GM19099 (cell line): Measurements from ENCODE around the gene BNC2.

Experiments
- POLR2A ChIP-seq: IDR thresholded peaks from 3 replicates; pipeline ENCODE4 v1.6.1; 2011; ENCODE audit warnings: low read depth; ENCODE audit not compliant: insufficient read length; ENCODE audit errors: extremely low read depth

Gene BNC2

GRCh38 chr9:16755467-16756160, 114.9 kb downstream of the BNC2 start:
- no peak for TF ChIP-seq POLR2A

- no peak for TF ChIP-seq POLR2A
These were observed 115.8 kb downstream of the BNC2 start for GRCh38 chr9:16754662-16755061.

GRCh38 chr9:16753256-16753655, 117.2 kb downstream of the BNC2 start:
- TF ChIP-seq POLR2A: no peak

GRCh38 chr9:16752601-16753000, 117.9 kb downstream of the BNC2 start:
- TF ChIP-seq POLR2A: no peak

- TF ChIP-seq POLR2A: no peak
These were observed 119.9 kb downstream of the BNC2 start for GRCh38 chr9:16750553-16750952.

GRCh38 chr9:16745359-16745758, 125.1 kb downstream of the BNC2 start:
- TF ChIP-seq POLR2A: no peak

- no peak for TF ChIP-seq POLR2A
These were observed 126.1 kb downstream of the BNC2 start for GRCh38 chr9:16744394-16744793.

GRCh38 chr9:16743375-16743774, 127.1 kb downstream of the BNC2 start:
- no peak for TF ChIP-seq POLR2A

GRCh38 chr9:16735001-16735400, 135.5 kb downstream of the BNC2 start:
- TF ChIP-seq POLR2A: no peak

GRCh38 chr9:16732546-16732945, 137.9 kb downstream of the BNC2 start:
- no peak for TF ChIP-seq POLR2A

GRCh38 chr9:16730162-16730561, 140.3 kb downstream of the BNC2 start:
- no peak for TF ChIP-seq POLR2A

GRCh38 chr9:16729651-16730050, 140.8 kb downstream of the BNC2 start:
- no peak for TF ChIP-seq POLR2A

- no peak for TF ChIP-seq POLR2A
These were observed 142.3 kb downstream of the BNC2 start for GRCh38 chr9:16728137-16728508.

- no peak for TF ChIP-seq POLR2A
These were observed 142.9 kb downstream of the BNC2 start for GRCh38 chr9:16727452-16728136.

GRCh38 chr9:16726718-16727451, 143.6 kb downstream of the BNC2 start:
- TF ChIP-seq POLR2A: no peak

- no peak for TF ChIP-seq POLR2A
These were observed 144.4 kb downstream of the BNC2 start for GRCh38 chr9:16726029-16726428.

GRCh38 chr9:16725066-16725465, 145.4 kb downstream of the BNC2 start:
- no peak for TF ChIP-seq POLR2A

GRCh38 chr9:16721972-16722371, 148.5 kb downstream of the BNC2 start:
- no peak for TF ChIP-seq POLR2A
